SH-SY5Y (cell line): Measurements from ENCODE around the gene GGT6.

Experiments
- GATA2 ChIP-seq: IDR thresholded peaks from 2 replicates; pipeline ENCODE4 v1.6.1; 2011; ENCODE audit warnings: mild to moderate bottlenecking, low read depth, low read length
- GATA3 ChIP-seq: IDR thresholded peaks from 2 replicates; pipeline ENCODE4 v1.6.1; 2011; ENCODE audit warnings: low read depth, mild to moderate bottlenecking, low read length, moderate library complexity

GRCh38 chr17:4544135-4544950 is 16.0 kb downstream of the GGT6 start:
- TF ChIP-seq GATA2: no peak
- no peak for TF ChIP-seq GATA3
